LNCaP clone FGC (cell line): ENCODE data around the gene KCNQ1.
"Not testable (repeated sequence)": the region's sequence is repeated elsewhere in the genome, so short reads cannot be mapped to it uniquely, and the experiment has no call there.

Experiments used
- DNase-seq: peaks from one replicate; pipeline ENCODE4 v3.0.0-alpha.2; 2011; ENCODE audit warnings: low read depth
- H3K4me3 ChIP-seq: 2 replicates; pipeline ENCODE4 v1.5.1; 2011; ENCODE audit warnings: mild to moderate bottlenecking, low read depth, low read length, control low read depth
- TF ChIP-seq, protein P1 (sequence below): IDR thresholded peaks from 2 replicates; pipeline ENCODE4 v1.5.1; 2012; ENCODE audit warnings: mild to moderate bottlenecking; ENCODE audit not compliant: control insufficient read depth, insufficient read depth; ENCODE audit errors: extremely low read depth

The KCNQ1 gene

DNA sequence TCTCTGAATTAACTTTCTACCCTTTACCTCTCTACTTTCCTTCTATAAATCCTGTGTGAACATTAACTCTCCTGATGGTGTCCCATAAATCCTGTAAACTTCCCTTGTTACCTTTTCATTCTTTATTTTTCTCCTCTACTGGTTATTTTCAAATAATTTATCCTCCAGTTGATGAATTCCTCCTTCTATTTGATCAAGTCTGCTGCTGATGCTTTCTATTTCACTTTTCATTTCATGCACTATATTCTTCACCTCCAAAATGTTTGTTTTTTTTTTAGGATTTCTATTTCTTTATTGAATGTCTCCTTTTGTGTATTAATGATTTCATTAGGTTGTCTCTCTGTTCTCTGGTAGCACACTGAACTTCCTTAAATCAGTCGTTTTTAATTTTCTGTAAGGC, 186.4 kb downstream of the KCNQ1 start:
- DNase-seq = no peak
- TF ChIP-seq, protein P1, sequence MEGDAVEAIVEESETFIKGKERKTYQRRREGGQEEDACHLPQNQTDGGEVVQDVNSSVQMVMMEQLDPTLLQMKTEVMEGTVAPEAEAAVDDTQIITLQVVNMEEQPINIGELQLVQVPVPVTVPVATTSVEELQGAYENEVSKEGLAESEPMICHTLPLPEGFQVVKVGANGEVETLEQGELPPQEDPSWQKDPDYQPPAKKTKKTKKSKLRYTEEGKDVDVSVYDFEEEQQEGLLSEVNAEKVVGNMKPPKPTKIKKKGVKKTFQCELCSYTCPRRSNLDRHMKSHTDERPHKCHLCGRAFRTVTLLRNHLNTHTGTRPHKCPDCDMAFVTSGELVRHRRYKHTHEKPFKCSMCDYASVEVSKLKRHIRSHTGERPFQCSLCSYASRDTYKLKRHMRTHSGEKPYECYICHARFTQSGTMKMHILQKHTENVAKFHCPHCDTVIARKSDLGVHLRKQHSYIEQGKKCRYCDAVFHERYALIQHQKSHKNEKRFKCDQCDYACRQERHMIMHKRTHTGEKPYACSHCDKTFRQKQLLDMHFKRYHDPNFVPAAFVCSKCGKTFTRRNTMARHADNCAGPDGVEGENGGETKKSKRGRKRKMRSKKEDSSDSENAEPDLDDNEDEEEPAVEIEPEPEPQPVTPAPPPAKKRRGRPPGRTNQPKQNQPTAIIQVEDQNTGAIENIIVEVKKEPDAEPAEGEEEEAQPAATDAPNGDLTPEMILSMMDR = no peak
- H3K4me3 ChIP-seq = no peak overlapping the region

DNA sequence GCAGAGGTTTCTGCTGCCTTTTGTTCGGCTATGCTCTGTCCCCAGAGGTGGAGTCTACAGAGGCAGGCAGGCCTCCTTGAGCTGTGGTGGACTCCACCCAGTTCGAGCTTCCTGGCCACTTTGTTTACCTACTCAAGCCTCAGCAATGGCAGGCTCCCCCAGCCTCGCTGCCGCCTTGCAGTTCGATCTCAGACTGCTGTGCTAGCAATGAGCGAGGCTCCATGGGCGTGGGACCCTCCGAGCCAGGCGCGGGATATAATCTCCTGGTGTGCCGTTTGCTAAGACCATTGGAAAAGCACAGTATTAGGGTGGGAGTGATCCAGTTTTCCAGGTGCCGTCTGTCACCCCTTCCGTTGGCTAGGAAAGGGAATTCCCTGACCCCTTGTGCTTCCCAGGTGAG, 195.0 kb downstream of the KCNQ1 start:
- not testable (repeated sequence) for DNase-seq

GRCh38 chr11:2641623-2642022, 196.8 kb downstream of the KCNQ1 start:
- TF ChIP-seq, protein P1 = no peak
- no peak overlapping the region for H3K4me3 ChIP-seq
- no peak for DNase-seq

More for the DNA sequence above, 195.0 kb downstream of the KCNQ1 start:
- not testable (repeated sequence) for H3K4me3 ChIP-seq

- no peak for DNase-seq
- H3K4me3 ChIP-seq = no peak overlapping the region
- TF ChIP-seq, protein P1 = no peak
Measured at GRCh38 chr11:2643746-2644145, 198.9 kb downstream of the KCNQ1 start.

GRCh38 chr11:2644844-2645778, 200.3 kb downstream of the KCNQ1 start:
- TF ChIP-seq, protein P1 = no peak
- no peak for DNase-seq
- no peak overlapping the region for H3K4me3 ChIP-seq

DNA sequence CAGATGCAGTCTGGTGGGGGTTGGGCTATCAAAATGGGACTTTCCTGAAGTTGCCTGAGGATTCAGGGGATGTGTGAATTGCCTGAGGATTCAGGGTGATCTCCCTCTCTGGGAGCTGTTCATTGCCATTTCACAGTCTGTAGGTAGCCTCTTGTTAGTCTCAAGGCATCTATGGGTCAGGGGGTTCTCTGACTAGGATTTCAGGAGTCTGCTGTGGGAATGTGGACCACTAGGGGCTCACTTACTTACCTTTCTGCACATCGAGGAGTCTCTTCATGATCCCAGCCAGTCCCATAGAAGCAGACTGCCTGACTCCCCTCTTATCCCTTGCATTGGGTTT, 200.9 kb downstream of the KCNQ1 start:
- H3K4me3 ChIP-seq = no peak overlapping the region
- no peak for DNase-seq
- TF ChIP-seq, protein P1 = no peak

DNA sequence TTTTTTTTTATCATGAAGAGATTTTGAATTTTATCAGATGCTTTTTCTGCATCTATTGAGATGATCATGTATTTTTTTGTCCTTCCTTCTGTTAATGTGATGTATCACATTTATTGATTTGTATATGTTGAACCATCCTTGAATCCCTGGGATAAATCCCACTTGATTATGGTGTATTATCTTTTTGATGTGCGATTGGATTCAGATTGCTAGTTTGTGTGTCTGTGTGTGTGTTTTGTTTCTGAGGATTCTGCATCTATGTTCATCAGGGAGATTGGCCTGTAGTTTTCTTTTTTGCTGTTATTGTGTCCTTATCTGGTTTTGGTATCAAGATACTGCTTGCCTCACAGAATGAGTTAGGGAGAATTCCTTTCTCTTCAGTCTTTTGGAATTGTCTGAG, 202.4 kb downstream of the KCNQ1 start:
- H3K4me3 ChIP-seq = no peak overlapping the region
- TF ChIP-seq, protein P1 = no peak
- no peak for DNase-seq
